ENCODE measurements around the gene KIF26B.
"Not testable (repeated sequence)": the region's sequence is repeated elsewhere in the genome, so short reads cannot be mapped to it uniquely, and the experiment has no call there.

The KIF26B gene

GRCh38 chr1:245730801-245731200, 576.0 kb downstream of the KIF26B start:
- DNase-seq (ENCODE audit: low read depth): no peak
- Histone ChIP-seq H3K9ac (ENCODE audit: low read length) (no peak overlapping the region), H3K4me1 (ENCODE audit: control insufficient read depth, insufficient read depth, low read length) (no peaks in the 10 kb centered on the region), H3K9me3 (ENCODE audit: control insufficient read depth, low read length) (peaks cover 44% of the 10 kb centered on the region), H3K36me3 (ENCODE audit: control insufficient read depth, insufficient read depth, low read length, severe bottlenecking) (no peaks in the 10 kb centered on the region), H3K4me3 (ENCODE audit: low read length) (no peak overlapping the region), H3K27me3 (replicated peaks; ENCODE audit: control insufficient read depth, insufficient read depth, low read length) (no peaks in the 10 kb centered on the region)

GRCh38 chr1:245740336-245740735, 585.6 kb downstream of the KIF26B start:
- not testable (repeated sequence) for H3K9me3 ChIP-seq (ENCODE audit: control insufficient read depth, low read length); H3K27me3 ChIP-seq (replicated peaks; ENCODE audit: control insufficient read depth, insufficient read depth, low read length); H3K9ac ChIP-seq (ENCODE audit: low read length); H3K4me3 ChIP-seq (ENCODE audit: low read length); H3K4me1 ChIP-seq (ENCODE audit: control insufficient read depth, insufficient read depth, low read length); H3K36me3 ChIP-seq (ENCODE audit: control insufficient read depth, insufficient read depth, low read length, severe bottlenecking); DNase-seq (ENCODE audit: low read depth)

GRCh38 chr1:245742896-245743295, 588.1 kb downstream of the KIF26B start:
- H3K9ac ChIP-seq (ENCODE audit: low read length): no peak overlapping the region
- no peaks in the 10 kb centered on the region for H3K9me3 ChIP-seq (ENCODE audit: control insufficient read depth, low read length)
- H3K4me3 ChIP-seq (ENCODE audit: low read length): no peak overlapping the region
- H3K36me3 ChIP-seq (ENCODE audit: control insufficient read depth, insufficient read depth, low read length, severe bottlenecking): peaks cover under 1% of the 10 kb centered on the region
- H3K4me1 ChIP-seq (ENCODE audit: control insufficient read depth, insufficient read depth, low read length): peaks cover 7% of the 10 kb centered on the region
- H3K27me3 ChIP-seq (replicated peaks; ENCODE audit: control insufficient read depth, insufficient read depth, low read length): no peaks in the 10 kb centered on the region
- no peak for DNase-seq (ENCODE audit: low read depth)

GRCh38 chr1:245748240-245748639, 593.5 kb downstream of the KIF26B start:
- Histone ChIP-seq H3K27me3 (replicated peaks; ENCODE audit: control insufficient read depth, insufficient read depth, low read length) (no peaks in the 10 kb centered on the region), H3K4me1 (ENCODE audit: control insufficient read depth, insufficient read depth, low read length) (peaks cover under 1% of the 10 kb centered on the region), H3K9ac (ENCODE audit: low read length) (no peak overlapping the region), H3K9me3 (ENCODE audit: control insufficient read depth, low read length) (no peaks in the 10 kb centered on the region), H3K4me3 (ENCODE audit: low read length) (no peak overlapping the region), H3K36me3 (ENCODE audit: control insufficient read depth, insufficient read depth, low read length, severe bottlenecking) (peaks cover 3% of the 10 kb centered on the region)
- DNase-seq (ENCODE audit: low read depth): no peak

GRCh38 chr1:245748646-245749045, 593.9 kb downstream of the KIF26B start:
- DNase-seq (ENCODE audit: low read depth): no peak
- H3K9ac ChIP-seq (ENCODE audit: low read length): no peak overlapping the region
- no peak overlapping the region for H3K4me3 ChIP-seq (ENCODE audit: low read length)
- H3K27me3 ChIP-seq (replicated peaks; ENCODE audit: control insufficient read depth, insufficient read depth, low read length): no peaks in the 10 kb centered on the region
- no peaks in the 10 kb centered on the region for H3K4me1 ChIP-seq (ENCODE audit: control insufficient read depth, insufficient read depth, low read length)
- peaks cover 3% of the 10 kb centered on the region for H3K36me3 ChIP-seq (ENCODE audit: control insufficient read depth, insufficient read depth, low read length, severe bottlenecking)
- H3K9me3 ChIP-seq (ENCODE audit: control insufficient read depth, low read length): no peaks in the 10 kb centered on the region

- Histone ChIP-seq H3K9me3 (ENCODE audit: control insufficient read depth, low read length) (no peaks in the 10 kb centered on the region), H3K4me3 (ENCODE audit: low read length) (no peak overlapping the region), H3K4me1 (ENCODE audit: control insufficient read depth, insufficient read depth, low read length) (no peaks in the 10 kb centered on the region), H3K36me3 (ENCODE audit: control insufficient read depth, insufficient read depth, low read length, severe bottlenecking) (peaks cover 3% of the 10 kb centered on the region), H3K27me3 (replicated peaks; ENCODE audit: control insufficient read depth, insufficient read depth, low read length) (no peaks in the 10 kb centered on the region), H3K9ac (ENCODE audit: low read length) (no peak overlapping the region)
- no peak for DNase-seq (ENCODE audit: low read depth)
These were observed 594.3 kb downstream of the KIF26B start for GRCh38 chr1:245749053-245749452.

- no peaks in the 10 kb centered on the region for H3K27me3 ChIP-seq (replicated peaks; ENCODE audit: control insufficient read depth, insufficient read depth, low read length)
- DNase-seq (ENCODE audit: low read depth): no peak
- H3K9me3 ChIP-seq (ENCODE audit: control insufficient read depth, low read length): peaks cover 6% of the 10 kb centered on the region
- H3K4me1 ChIP-seq (ENCODE audit: control insufficient read depth, insufficient read depth, low read length): no peaks in the 10 kb centered on the region
- peaks cover 3% of the 10 kb centered on the region for H3K36me3 ChIP-seq (ENCODE audit: control insufficient read depth, insufficient read depth, low read length, severe bottlenecking)
- no peak overlapping the region for H3K9ac ChIP-seq (ENCODE audit: low read length)
- no peak overlapping the region for H3K4me3 ChIP-seq (ENCODE audit: low read length)
These were observed 595.5 kb downstream of the KIF26B start for GRCh38 chr1:245750261-245750660.

GRCh38 chr1:245751116-245751515, 596.3 kb downstream of the KIF26B start:
- Histone ChIP-seq H3K9me3 (ENCODE audit: control insufficient read depth, low read length) (peaks cover 11% of the 10 kb centered on the region), H3K36me3 (ENCODE audit: control insufficient read depth, insufficient read depth, low read length, severe bottlenecking) (peaks cover 3% of the 10 kb centered on the region), H3K4me3 (ENCODE audit: low read length) (no peak overlapping the region), H3K4me1 (ENCODE audit: control insufficient read depth, insufficient read depth, low read length) (no peaks in the 10 kb centered on the region), H3K27me3 (replicated peaks; ENCODE audit: control insufficient read depth, insufficient read depth, low read length) (no peaks in the 10 kb centered on the region), H3K9ac (ENCODE audit: low read length) (peak overlapping the region; percentile 26)
- peak; percentile 60 for DNase-seq (ENCODE audit: low read depth)

GRCh38 chr1:245751726-245752470, 597.1 kb downstream of the KIF26B start:
- Histone ChIP-seq H3K4me3 (ENCODE audit: low read length) (no peak overlapping the region), H3K36me3 (ENCODE audit: control insufficient read depth, insufficient read depth, low read length, severe bottlenecking) (peaks cover 3% of the 10 kb centered on the region), H3K9me3 (ENCODE audit: control insufficient read depth, low read length) (peaks cover 11% of the 10 kb centered on the region), H3K27me3 (replicated peaks; ENCODE audit: control insufficient read depth, insufficient read depth, low read length) (no peaks in the 10 kb centered on the region), H3K9ac (ENCODE audit: low read length) (peak overlapping the region; percentile 26), H3K4me1 (ENCODE audit: control insufficient read depth, insufficient read depth, low read length) (no peaks in the 10 kb centered on the region)
- no peak for DNase-seq (ENCODE audit: low read depth)

- Histone ChIP-seq H3K9me3 (ENCODE audit: control insufficient read depth, low read length) (peaks cover 11% of the 10 kb centered on the region), H3K9ac (ENCODE audit: low read length) (no peak overlapping the region), H3K27me3 (replicated peaks; ENCODE audit: control insufficient read depth, insufficient read depth, low read length) (no peaks in the 10 kb centered on the region), H3K4me1 (ENCODE audit: control insufficient read depth, insufficient read depth, low read length) (no peaks in the 10 kb centered on the region), H3K4me3 (ENCODE audit: low read length) (no peak overlapping the region), H3K36me3 (ENCODE audit: control insufficient read depth, insufficient read depth, low read length, severe bottlenecking) (peaks cover 3% of the 10 kb centered on the region)
- no peak for DNase-seq (ENCODE audit: low read depth)
These were observed 597.8 kb downstream of the KIF26B start for GRCh38 chr1:245752561-245752960.

GRCh38 chr1:245753807-245754206, 599.0 kb downstream of the KIF26B start:
- Histone ChIP-seq H3K4me1 (ENCODE audit: control insufficient read depth, insufficient read depth, low read length) (no peaks in the 10 kb centered on the region), H3K4me3 (ENCODE audit: low read length) (no peak overlapping the region), H3K27me3 (replicated peaks; ENCODE audit: control insufficient read depth, insufficient read depth, low read length) (no peaks in the 10 kb centered on the region), H3K36me3 (ENCODE audit: control insufficient read depth, insufficient read depth, low read length, severe bottlenecking) (no peaks in the 10 kb centered on the region), H3K9me3 (ENCODE audit: control insufficient read depth, low read length) (peaks cover 11% of the 10 kb centered on the region), H3K9ac (ENCODE audit: low read length) (no peak overlapping the region)
- DNase-seq (ENCODE audit: low read depth): no peak

GRCh38 chr1:245754463-245754961, 599.7 kb downstream of the KIF26B start:
- Histone ChIP-seq H3K27me3 (replicated peaks; ENCODE audit: control insufficient read depth, insufficient read depth, low read length) (no peaks in the 10 kb centered on the region), H3K9me3 (ENCODE audit: control insufficient read depth, low read length) (peaks cover 11% of the 10 kb centered on the region), H3K4me3 (ENCODE audit: low read length) (no peak overlapping the region), H3K4me1 (ENCODE audit: control insufficient read depth, insufficient read depth, low read length) (no peaks in the 10 kb centered on the region), H3K9ac (ENCODE audit: low read length) (no peak overlapping the region), H3K36me3 (ENCODE audit: control insufficient read depth, insufficient read depth, low read length, severe bottlenecking) (no peaks in the 10 kb centered on the region)
- no peak for DNase-seq (ENCODE audit: low read depth)
